ENCODE data around the gene COX8C.

Gene COX8C, protein sequence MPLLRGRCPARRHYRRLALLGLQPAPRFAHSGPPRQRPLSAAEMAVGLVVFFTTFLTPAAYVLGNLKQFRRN

DNA sequence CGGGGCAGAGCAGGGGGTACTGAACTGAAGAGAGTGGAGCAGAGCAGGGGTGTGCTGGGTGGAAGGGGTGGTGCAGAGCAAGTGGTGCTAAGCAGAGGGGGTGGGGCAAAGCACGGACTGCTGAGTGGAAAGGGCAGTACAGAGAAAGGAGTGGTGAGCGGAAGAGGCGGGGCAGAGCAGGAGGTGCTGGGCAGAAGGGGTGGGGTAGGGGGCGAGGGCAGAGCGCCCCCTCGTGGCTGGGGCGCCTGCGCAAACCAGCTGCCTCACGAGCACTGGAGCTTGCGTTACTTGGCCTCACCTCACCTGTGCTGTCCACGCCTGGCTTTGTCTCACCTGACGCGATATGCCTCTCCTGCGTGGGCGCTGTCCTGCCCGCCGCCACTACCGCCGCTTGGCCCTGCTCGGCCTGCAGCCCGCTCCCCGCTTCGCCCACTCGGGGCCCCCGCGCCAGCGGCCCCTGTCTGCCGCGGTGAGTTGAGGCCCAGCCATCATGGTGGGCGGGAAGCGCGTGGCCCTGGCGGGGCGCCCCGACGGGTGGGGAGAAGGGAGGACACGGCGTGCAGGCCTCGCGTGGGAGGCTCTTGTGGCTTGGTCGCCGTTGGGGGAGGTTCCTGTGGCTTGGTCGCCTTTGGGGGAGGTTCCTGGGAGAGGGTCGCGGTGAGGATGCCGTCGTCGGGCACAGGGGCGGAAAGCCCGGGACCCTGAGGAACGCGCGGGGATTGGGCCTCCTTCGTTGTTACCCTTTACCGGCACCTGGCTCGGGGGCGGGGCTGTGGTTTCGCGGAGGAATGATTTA is at the start of gene COX8C:
COX8C (plus strand) TSS at position 257 of the 796 bp plus-strand sequence; CDS start at position 344, 87 bp downstream.
- DNase-seq, result no peak

DNA sequence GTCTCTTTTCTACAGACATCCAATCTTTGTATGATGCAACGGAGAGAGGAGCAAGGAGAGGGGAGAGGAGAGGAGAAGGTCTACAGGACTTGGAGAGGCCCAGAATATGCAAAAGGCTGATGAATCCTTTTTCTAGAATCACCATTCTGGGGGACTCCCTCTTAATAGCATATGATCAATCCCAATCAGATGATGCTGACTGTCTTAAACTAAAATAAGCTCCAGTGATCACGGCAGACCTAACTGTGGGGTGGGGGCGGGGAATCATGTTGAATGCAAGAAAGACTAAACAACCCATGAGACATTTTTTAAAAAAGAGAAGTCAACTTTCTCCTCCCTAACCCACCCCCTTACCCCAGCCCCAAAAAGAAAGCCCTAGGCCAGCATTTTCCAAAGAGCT is 47.6 kb upstream of the COX8C start:
- DNase-seq, result no peak

DNA sequence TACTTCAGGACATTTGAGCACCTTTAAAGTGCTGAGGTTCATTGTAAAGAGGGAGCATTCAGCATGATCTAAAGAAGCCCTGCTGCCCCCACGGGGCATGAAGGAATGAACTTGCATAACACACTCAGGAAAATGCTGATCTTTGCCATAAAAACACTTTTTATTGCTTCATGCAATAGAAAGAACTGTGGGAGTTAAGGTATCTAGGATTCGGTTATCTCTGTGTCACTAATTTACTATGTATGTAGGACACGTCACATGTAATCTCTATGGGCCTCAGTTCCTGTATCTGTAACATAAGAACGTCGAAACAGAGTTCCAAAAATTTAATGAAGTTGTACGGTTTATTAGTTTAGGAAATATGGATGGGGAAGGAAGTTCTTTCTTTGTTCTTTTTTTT is 47.1 kb upstream of the COX8C start:
- DNase-seq, result no peak

DNA sequence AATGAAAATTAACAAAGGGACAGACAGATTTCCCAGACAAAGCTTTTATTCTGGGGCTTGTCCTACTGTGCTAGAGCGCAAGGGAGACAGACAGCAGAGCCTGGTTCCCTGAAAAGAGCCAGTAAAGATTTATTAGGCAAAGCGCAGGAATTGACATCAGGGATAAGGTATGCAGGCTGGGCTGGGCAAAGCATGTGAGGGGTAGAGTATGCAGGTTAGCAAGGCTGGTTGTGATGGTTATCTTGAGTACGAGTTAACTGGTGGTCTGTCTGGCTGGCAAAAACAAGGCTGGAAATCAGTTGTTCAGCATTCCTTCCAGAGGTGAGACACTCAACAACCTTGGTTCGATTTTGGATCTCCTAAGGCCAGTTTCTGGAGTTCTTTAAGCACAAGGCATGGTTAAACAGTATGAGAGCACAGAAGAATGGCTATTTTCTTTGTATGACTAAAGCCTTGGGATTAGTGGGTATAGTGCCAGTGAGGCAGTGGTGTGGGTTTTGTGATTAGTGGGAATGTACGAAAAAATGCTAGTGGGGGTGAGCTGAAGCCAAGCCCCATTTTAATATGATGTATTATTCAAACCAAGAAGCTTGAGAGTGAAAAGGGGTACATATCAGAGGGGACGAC is 45.0 kb upstream of the COX8C start:
- no peak for DNase-seq

DNA sequence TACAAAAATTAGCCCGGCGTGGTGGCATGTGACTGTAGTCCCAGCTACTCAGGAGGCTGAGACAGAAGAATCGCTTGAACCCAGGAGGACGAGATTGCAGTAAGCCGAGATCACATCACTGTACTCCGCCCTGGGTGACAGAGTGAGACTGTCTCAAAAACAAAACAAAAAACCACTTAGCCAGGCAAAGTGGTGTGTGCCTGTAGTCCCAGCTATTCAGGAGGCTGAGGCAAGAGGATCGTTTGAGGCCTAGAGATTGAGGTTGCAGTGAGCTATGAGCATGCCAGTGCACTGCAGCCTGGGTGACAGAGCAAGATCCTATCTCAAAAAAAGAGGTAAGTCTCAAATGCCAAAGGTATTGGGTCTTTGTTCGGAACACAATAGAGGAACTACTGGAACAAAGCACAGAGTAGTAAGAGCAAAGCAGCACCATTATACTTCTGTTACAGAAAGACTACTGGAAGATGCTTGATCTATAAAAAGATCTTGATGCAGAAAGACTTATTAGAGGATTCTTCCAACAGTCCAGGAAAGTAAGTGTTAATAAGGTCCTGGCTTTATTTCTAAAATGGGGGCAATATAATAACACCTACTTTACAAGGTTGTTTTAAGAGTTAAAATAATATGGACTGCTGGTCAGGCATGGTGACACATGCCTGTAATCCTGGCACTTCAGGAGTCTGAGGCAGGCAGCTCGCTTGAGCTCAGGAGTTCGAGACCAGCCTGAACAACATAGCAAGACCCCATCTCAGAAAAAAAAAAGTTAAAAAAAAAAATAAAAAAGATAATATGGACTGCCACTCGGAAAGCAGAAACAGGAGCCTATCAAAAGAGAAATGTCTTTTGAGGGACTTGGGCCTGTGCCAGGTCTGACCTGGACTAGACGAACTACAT is 44.0 kb upstream of the COX8C start:
- DNase-seq, result no peak

DNA sequence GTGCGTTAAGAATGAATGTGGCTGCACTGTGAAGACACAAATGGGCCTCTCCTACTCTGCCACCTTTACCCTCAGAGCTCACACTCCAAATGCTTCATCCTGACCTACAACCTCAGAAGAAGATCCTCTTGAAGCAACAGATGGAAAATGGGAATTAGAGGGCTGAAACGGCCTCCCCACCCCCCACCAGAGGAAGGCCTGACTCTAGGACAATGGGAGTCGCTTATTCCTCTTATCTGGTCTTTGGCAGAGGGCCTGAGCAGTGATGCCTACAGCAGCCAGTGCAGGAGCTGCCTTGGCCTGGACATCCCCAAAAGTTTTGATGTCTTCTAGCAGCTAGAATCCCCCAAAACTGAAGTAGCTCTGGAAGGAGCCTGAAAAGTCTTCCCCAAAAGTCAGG is 43.3 kb upstream of the COX8C start:
- no peak for DNase-seq

DNA sequence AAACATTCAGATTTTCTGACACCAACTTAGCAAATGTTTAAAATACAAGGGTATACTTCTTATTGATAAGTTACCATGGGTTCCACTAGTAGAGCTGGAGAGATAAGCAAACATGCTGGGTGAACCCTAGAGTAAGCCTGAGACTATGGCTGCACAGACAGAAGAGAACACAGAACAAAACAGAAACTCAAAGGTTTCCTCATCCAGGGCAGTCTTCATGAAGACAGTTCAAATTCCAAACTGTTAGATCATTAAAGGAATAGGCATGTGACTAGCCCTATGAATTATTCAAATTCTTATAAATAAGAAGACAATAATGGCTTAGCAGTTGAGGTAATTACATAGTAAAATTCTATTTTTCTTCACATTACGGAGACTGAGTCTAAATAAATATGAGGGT is 42.2 kb upstream of the COX8C start:
- no peak for DNase-seq

DNA sequence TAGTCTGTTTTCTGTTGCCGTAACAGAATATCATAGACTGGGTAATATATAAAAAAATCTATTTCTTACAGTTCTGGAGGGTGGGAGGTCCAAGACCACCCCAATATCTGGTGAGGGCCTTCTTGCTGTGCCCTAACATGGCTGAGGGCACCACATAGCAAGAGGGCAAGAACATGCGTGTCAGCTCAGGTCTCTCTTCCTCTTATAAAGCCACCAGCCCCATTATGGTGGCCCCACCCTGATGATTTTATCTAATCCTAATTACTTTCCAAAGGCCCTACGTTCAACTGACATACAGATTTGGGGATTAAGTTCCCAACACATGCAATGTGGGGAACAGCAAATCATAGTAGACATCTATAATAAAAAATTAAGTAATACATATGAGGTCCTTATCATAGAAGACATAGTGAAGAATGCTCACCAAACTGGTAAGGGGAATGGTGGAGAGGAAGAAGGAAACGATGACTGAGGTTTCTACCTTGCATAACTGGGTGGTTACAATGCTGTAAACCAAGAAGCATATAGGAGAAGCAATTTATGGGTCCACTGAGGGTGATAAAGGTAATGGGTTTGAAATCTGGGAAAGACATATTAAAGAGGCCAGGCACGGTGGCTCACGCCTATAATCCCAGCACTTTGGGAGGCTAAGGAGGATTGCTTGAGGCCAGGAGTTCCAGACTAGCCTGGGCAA is 41.1 kb upstream of the COX8C start:
- no peak for DNase-seq

DNA sequence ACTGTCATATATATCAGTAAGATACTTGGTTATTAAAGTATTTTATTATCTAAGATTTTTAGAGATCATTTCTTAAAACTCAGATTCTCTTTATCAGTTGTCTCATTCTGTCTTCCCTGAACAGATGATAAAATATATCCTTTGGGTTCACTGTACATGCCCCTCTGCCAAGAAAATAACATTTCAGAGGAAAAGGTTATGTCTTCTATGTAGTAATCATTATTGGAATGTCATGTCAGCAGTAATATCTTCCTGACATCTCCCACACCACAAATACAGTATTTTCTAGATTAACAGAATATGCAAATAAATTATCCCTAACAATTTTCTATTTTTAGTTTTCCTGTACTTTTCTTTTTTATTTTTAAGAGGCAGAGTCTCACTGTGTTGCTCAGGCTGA is 40.2 kb upstream of the COX8C start:
- DNase-seq, result no peak

DNA sequence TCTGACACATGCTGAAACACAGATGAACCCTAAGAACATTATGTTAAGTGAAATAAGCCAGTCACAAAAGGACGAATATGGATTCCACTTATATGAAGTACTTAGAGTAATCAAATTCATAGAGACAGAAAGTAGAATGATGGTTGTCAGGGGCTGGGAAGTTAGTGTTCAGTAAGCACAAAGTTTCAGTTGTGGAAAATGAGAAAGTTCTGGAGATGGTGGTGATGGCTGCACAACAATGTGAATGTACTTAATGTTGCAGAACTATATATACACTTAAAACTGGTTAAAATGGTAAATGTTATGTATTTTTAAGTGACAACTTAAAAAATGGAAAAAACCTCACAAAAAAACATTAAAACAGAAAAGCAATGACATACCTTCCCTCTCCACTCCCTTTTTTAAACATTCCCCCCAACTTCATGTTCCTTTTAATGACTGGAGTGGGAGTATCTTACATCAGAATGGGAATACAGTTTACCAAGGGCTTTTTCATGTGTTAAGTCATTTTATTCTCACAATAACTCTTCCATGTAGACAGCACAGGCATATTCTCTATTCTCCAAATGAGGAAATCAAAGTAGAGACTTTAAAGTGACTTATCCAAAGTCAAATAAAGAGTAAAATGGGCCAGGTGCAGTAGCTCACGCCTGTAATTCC is 38.2 kb upstream of the COX8C start:
- no peak for DNase-seq

DNA sequence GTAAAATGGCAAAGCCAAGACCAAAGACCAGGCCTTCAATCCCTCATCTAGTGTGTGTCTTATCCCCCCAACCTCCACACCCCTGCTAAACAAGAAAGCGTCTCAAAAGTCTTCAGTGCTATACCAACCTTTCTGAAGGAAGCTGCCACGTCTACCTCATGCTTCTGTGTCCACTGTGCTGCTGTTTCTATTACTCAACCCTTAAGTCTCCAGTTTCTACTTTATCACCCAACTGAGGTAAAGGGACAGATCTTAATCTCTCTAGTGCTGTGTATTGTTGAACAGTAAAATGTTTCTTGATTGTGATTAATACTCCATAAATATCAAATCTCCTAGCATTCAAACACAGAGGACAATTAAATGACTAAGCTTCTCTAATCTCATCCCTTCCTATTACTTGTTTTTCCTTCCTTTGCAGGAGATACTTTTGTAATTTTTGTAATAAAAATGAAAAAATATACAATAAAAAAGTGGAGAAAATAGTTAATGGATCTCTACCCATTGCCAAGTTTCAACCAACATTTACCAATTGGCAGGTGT is 37.5 kb upstream of the COX8C start:
- no peak for DNase-seq

DNA sequence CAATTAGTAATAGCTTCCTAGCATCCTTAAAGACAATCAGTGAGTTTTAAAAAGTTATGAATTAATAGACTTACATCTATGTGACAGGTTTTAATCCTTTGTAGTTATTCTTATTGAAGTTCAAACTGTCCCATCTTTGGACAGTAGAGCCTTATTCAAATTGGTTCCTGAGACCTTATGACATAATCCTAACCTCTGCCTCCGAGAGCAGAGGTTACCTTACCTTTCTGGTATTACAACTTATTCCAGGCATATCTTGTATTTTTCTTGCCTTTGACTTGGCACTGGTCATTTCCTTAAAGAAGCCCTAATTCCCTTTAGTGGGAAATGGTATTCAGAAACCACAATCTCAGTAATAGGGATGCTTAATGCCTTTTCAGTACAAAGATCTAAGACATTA is 35.9 kb upstream of the COX8C start:
- DNase-seq, result no peak

DNA sequence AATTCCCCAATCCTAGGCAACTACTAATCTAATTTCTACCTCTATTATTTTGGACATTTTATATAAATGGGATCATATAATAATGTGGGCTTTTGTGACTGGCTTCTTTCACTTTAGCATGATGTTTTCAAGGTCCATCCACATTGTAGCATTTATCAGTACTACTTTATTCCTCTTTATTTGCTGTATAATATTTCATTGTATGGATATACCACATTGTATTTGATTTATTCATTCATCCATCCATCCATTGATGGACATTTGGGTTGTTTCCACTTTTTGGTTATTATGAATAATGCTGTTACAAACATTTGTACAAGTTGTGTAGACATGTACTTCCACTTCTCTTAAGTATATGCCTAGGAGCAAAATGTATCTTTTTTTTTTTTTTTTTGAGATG is 31.4 kb upstream of the COX8C start:
- no peak for DNase-seq

DNA sequence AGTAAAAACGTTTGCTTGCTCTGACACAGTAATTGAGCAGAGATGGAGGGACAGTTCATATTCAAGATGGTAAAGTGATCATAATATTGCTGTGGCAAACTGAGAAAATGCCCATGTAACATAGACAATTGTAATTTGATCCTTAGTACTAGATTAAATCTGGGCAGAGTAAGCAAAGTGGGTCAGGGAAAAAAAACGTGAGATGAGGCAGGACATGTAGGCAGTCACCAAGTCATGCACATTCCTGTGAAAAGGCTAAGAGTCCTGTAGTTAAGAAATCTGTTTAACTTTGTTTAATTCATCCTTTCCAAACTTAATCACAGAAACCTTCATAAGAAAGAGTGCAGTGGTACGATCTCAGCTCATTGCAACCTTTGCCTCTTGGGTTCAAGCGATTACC is 30.3 kb upstream of the COX8C start:
- no peak for DNase-seq

DNA sequence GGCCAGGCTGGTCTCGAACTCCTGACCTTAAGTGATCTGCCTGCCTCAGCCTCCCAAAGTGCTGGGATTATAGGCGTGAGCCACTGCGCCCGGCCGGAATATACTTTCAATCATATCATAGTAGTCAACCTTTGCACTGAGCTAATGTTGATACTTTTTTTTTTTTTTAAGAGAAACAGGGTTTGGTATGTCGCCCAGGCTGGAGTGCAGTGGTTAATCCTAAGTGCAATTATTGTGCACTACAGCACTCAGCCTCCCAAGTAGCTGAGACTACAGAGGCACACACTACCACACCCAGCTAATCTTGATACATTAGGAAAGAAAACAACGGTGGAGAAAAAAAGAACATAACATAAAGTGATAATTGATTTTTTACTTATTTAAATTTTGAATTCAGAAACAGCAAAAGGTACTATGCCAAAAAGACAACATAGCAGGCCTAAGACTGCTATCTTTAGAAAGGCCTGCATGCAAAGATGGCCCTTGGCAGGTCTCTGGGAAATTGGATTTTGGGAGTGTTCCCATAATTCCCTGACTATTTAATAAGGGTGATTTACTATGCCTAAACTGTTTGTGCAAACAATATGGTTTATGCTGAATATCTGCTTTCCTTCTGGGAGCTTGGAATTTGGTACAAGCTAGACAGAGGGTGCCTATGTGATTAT is 29.6 kb upstream of the COX8C start:
- DNase-seq, result no peak

DNA sequence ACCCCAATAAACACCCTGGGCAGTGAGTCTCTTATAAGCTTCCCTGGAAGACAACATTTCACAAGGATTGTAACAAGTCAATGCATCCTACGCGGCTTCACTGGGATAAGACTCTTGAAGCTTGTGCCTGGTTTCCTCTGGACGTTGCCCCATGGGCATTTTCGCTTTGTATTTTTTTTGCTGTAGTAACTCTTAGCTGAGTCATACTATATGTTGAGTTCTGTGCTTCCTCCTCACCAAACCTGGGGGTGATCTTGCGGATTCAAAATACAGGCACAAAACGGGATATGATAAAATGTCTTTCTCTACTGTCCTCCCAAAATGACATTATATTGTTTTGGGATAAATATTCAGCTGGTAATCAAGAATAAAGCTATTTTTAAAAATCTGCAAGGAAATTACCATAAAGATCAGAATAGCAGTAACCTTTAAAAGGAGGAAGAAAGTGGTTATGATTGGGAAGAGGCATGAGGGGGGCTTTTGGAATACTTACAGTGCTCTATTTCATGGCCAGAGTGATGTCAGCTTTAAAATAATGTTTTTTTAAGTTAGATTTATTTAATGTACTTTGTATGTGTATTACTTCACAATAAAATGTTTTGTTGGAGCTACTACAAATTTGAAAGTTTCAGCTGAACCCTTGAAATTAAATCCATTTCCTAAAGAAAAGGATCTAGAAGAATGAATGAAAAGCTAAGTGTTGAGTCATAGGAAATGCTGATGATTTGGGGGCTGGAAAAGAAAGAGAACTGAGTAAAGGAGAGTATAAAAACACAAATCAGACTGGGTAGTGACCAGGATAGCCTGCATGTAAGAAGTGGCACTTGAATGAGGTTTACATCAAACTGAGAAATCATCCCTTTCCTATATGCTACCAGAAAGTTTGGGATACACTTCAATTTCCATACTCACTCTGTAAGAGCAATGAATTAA is 28.8 kb upstream of the COX8C start:
- no peak for DNase-seq

DNA sequence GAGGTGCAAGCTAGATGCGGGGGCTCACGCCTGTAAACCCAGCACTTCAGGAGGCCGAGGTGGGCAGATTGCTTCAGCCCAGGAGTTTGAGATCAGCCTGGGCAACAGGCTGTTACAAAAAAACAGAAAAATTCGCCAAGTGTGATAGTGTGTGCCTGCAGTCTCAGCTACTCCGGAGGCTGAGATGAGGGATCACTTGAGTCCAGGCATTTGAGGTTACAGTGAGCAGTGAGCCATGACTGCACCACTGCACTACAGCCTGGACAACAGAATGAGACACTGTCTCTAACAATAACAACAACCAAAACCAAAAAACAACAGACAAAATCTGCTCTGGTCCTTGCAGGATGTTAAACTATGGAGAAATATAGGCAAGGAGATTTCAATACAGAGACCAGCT is 28.1 kb upstream of the COX8C start:
- DNase-seq, result no peak

DNA sequence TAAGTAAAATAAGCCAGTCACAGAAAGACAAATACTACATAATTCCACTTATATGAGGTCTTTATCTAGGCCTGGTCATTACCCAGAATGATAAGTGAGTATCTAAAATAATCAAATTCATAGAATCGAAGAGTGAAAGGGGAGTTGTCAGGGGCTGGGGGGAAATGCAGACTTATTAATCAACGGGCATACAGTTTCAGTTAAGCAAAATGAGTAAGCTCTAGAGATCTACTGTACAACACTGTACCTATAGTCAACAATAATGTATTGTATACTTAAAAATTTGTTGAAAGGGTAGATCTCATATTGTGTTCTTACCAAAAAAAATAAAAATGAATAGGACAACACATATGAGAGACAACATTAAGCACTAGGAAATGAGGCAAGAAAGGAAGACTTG is 27.5 kb upstream of the COX8C start:
- no peak for DNase-seq

DNA sequence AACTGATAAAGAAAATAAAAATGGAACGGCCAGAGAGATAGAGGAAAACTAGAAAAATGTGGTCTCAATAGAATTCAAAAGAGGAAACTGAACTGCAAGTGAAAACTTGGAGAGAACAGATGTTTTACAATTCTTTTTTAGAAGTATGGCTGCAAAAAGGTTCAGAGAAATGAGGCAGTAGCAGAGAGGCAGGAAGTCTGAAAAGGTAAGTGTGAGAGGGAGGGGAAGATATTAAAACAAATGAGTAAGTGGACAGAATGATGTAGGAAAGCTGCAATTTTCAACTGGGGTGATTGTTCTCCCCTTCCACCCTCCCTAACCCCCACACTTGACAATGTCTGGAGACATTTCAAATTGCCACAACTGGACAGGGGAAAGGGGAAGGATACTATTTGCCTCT is 27.0 kb upstream of the COX8C start:
- DNase-seq, result no peak

DNA sequence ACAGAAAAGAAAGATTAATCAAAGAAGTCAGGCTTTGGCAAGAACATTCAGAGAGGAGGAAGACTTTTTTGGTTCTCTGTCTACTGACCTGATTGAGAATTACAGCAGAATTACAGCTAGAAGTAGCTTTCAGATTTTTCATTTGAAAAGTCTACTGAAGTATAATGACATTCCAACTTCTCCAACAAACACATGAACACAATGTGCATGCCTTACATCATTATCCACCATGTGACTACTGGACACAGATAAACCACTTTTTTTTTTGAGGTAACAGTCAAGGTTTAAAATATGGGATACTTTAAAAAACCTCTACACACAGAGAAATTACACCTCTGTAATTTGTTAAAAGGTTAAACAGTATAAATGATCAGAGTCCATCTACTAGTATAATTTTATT is 26.5 kb upstream of the COX8C start:
- DNase-seq, result no peak

All from NCI-H2171 treated with DMSO at 0.1 percent for 48 hours (cell line).